Thoracic aorta endothelial cell (primary cell): ENCODE results near the gene ANAPC4. TPM values are rescaled to one million over a fixed set of nuclear protein-coding genes. Genes with fewer than 3 reads are reported as not detected.

Experiments used
- total RNA-seq: library from RNA; depleted of rRNA; stranded (reverse); fragments of >200 nt; gene quantifications from 2 replicates; pipeline ENCODE4 v1.2.3, GENCODE V29; 2012

ANAPC4 gene
- 39.3 and 51.7 TPM in 2 replicates for total RNA-seq

GRCh38 chr4:25376754-25377571 lies at the start of gene ANAPC4:
ANAPC4 (plus strand) TSS chr4:25377263; CDS start chr4:25377428, 165 bp downstream.

Other genes starting within 250 kb of the ANAPC4 start
- gene SEPSECS, start 216.8 kb upstream of the ANAPC4 start, total RNA-seq: 9.3 and 10.8 TPM in 2 replicates
- gene PI4K2B, start 143.2 kb upstream of the ANAPC4 start, total RNA-seq: 41.8 and 45.1 TPM in 2 replicates
- 17.5 and 19.1 TPM in 2 replicates for gene ZCCHC4, start 64.5 kb upstream of the ANAPC4 start, total RNA-seq